Parathyroid adenoma (tissue), 2 donors: ENCODE results near the gene TEF.

Source experiments
- H2AFZ ChIP-seq: fragments of 300-600 bp; sonication (generic); one replicate; pipeline ENCODE4 v1.7.0; 2017; ENCODE audit warnings: antibody characterized with exemption, mild to moderate bottlenecking
- H3K27ac ChIP-seq: fragments of 300-600 bp; sonication (generic); one replicate; pipeline ENCODE4 v1.7.0; 2017
- H3K27me3 ChIP-seq: fragments of 300-600 bp; sonication (generic); one replicate; pipeline ENCODE4 v1.7.0; 2017; ENCODE audit warnings: low read length; ENCODE audit not compliant: control insufficient read depth, insufficient read depth
- H3K36me3 ChIP-seq: fragments of 300-600 bp; sonication (generic); one replicate; pipeline ENCODE4 v1.7.0; 2017; ENCODE audit warnings: low read length; ENCODE audit not compliant: control insufficient read depth, insufficient read depth
- H3K4me1 ChIP-seq: fragments of 300-600 bp; sonication (generic); one replicate; pipeline ENCODE4 v1.7.0; 2017; ENCODE audit warnings: control low read depth
- H3K4me2 ChIP-seq: fragments of 300-600 bp; sonication (generic); one replicate; pipeline ENCODE4 v1.7.0; 2017; ENCODE audit warnings: low read length
- H3K4me3 ChIP-seq: fragments of 300-600 bp; sonication (generic); one replicate; pipeline ENCODE4 v1.7.0; 2017; ENCODE audit warnings: low read depth, low read length
- H3K79me2 ChIP-seq: fragments of 300-600 bp; sonication (generic); one replicate; pipeline ENCODE4 v1.7.0; 2017; ENCODE audit warnings: control low read depth
- H3K9ac ChIP-seq: fragments of 300-600 bp; sonication (generic); one replicate; pipeline ENCODE4 v1.7.0; 2017; ENCODE audit warnings: mild to moderate bottlenecking
- H3K9me3 ChIP-seq: fragments of 300-600 bp; sonication (generic); one replicate; pipeline ENCODE4 v1.7.0; 2017; ENCODE audit warnings: low read length; ENCODE audit not compliant: control insufficient read depth
- CTCF ChIP-seq: fragments of 300-600 bp; sonication (generic); IDR thresholded peaks from one replicate; pipeline ENCODE4 v1.7.0; 2017; ENCODE audit warnings: antibody characterized with exemption, mild to moderate bottlenecking
- donor health status: primary hyperparathyroidism.

Gene TEF

DNA sequence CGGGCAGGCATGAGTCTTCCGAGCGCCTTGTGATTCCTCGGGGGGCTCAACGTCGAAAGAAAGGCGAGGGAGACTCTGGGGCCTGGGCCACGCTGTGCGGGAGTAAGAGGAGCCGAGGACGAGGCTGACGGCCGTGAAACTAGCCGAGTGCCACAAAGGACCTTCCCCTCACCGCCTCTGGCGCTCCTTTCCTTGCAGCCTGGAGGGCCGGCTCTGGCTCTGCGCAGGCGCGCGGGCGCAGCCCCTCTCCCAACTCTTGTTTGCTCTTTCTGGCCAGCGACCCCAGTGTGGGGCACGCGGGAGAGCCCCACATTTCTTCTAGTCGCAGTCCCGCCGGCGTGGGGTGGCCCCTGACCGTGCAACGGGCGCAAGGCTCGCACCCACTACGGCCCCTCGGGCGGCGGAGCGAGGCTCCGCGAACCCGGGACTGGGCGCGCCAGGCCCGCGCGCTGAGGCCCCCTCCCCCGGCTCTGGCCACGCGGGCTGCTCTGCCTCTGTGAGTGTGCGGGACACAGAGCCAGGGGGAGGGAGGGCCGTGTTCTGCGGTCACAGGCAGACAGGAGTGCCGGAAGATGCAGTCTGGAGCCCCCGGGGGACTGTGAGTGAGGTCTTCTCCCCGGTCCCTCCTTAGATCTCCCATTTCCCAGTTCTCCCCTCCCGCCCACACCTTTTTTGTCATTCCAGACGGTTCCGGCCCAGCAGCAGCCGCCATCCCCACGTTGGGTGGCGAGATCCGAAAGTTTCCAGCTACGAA, 65.9 kb downstream of the TEF start:
- Histone ChIP-seq H3K79me2 (peaks cover 14% of the 10 kb centered on the region), H3K9me3 (no peaks in the 10 kb centered on the region), H2AFZ (peak overlapping the region; percentile 78), H3K27ac (peak overlapping the region; percentile 99), H3K27me3 (no peaks in the 10 kb centered on the region), H3K4me2 (peak overlapping the region; percentile 97), H3K4me3 (peak overlapping the region; percentile 96), H3K36me3 (no peaks in the 10 kb centered on the region), H3K9ac (peak overlapping the region; percentile 91), H3K4me1 (peaks cover 4% of the 10 kb centered on the region)
- no peak for TF ChIP-seq CTCF

DNA sequence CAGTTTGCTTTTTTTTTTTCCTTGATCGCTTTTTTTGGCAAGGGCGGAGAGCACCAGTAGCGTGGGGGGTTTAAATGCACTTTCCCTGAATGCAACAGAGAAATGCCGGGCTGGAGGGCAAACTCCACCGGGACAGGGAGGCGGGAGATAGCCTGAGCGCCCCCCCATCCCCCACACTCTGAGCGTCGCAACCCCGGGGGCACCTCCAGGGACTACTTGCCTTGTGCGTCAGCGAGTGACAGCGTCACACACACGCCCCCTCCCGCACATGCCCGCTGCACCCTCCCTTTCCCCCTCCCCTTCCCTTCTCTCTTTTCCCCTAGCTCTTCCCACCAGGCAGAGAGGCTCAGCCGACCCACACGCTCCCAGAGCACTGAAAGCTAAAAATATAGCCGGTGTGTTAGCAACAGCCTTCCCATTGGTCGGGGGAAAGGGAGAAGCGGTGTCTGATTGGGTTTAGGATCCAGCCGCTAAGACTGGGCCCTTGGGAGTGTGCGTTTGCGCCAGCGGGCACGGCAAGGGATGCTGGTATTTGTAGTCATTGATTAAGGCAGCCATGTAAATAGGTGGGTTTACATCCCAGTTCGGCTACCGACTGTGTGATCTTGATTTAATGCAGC, 66.6 kb downstream of the TEF start:
- Histone ChIP-seq H3K4me3 (peak overlapping the region; percentile 96), H2AFZ (peak overlapping the region; percentile 78), H3K9ac (peak overlapping the region; percentile 91), H3K27me3 (no peaks in the 10 kb centered on the region), H3K36me3 (no peaks in the 10 kb centered on the region), H3K79me2 (peaks cover 11% of the 10 kb centered on the region), H3K4me1 (peaks cover 4% of the 10 kb centered on the region), H3K9me3 (no peaks in the 10 kb centered on the region), H3K4me2 (peak overlapping the region; percentile 97), H3K27ac (peak overlapping the region; percentile 99)
- no peak for TF ChIP-seq CTCF
